Upper lobe of left lung (tissue), 4 donors: Measurements from ENCODE around the gene ELFN2.

Experiments
- CTCF ChIP-seq, 6 experiments: fragments of 450-650 bp in 4 of 6; fragments of 200-600 bp in 2 of 6; sonication (generic) in 2 of 6; IDR thresholded peaks; one replicate each; pipeline ENCODE4 v1.5.1; 2016 to 2019; ENCODE audit warnings: antibody characterized with exemption in 6 of 6
- POLR2A ChIP-seq, 4 donors: fragments of 450-650 bp; IDR thresholded peaks; one replicate each; pipeline ENCODE4 v1.5.1; 2016 to 2017; ENCODE audit warnings: antibody characterized with exemption in 4 of 4, mild to moderate bottlenecking in 2 of 4
- POLR2AphosphoS5 ChIP-seq, 2 donors: sonication (generic); formaldehyde crosslinking; IDR thresholded peaks; one replicate each; pipeline ENCODE4 v1.5.1; 2017; ENCODE audit warnings: antibody characterized with exemption in 2 of 2

GRCh38 chr22:37371491-37371890 lies 55.8 kb downstream of the ELFN2 start:
- TF ChIP-seq POLR2A (IDR thresholded peaks at IDR 0.05) (no peak), CTCF (IDR thresholded peaks at IDR 0.05) (no peak), POLR2AphosphoS5 (IDR thresholded peaks at IDR 0.05) (no peak)
